IPS DF 6.9 (cell line): ENCODE measurements around the gene KCNH6.

Source experiments
- DNase-seq: peaks from one replicate; pipeline ENCODE4 v3.0.0-alpha.2; 2013; ENCODE audit warnings: low read depth, low spot score
- H3K27ac ChIP-seq: one replicate; pipeline ENCODE4 v1.5.1; 2013; ENCODE audit warnings: low read length, control low read depth
- H3K27me3 ChIP-seq: 2 replicates; pipeline ENCODE4 v1.6.1; 2013; ENCODE audit warnings: mild to moderate bottlenecking, low read length; ENCODE audit not compliant: control insufficient read depth, insufficient read depth
- H3K36me3 ChIP-seq: 2 replicates; pipeline ENCODE4 v1.6.1; 2013; ENCODE audit warnings: low read length; ENCODE audit not compliant: control insufficient read depth, insufficient read depth
- H3K4me1 ChIP-seq: 2 replicates; pipeline ENCODE4 v1.6.1; 2013; ENCODE audit warnings: low read length; ENCODE audit not compliant: control insufficient read depth, insufficient read depth
- H3K4me3 ChIP-seq: 2 replicates; pipeline ENCODE4 v1.5.1; 2013; ENCODE audit warnings: mild to moderate bottlenecking, low read length
- H3K9me3 ChIP-seq: 2 replicates; pipeline ENCODE4 v1.6.1; 2013; ENCODE audit warnings: low read length, inconsistent platforms; ENCODE audit not compliant: control insufficient read depth, insufficient read depth
- whole genome bisulfite sequencing: extraction: QIAGEN DNeasy Blood & Tissue Kit; methylation state at CpG from one replicate; pipeline ENCODE4 v1.1.7; 2013; ENCODE audit warnings: mixed read lengths, missing lambda C conversion rate; ENCODE audit not compliant: insufficient read length, insufficient coverage; 5-methylcytosine and 5-hydroxymethylcytosine counted together

Gene KCNH6

GRCh38 chr17:63525190-63525946 lies 2.2 kb downstream of the KCNH6 start:
- H3K36me3 ChIP-seq = no peaks in the 10 kb centered on the region; the same call in 1 of the 2 replicates
- WGBS = no CpG with 5 or more reads among the region's 6 CpGs

GRCh38 chr17:63526861-63527260 lies 3.7 kb downstream of the KCNH6 start:
- no peak overlapping the region for H3K4me3 ChIP-seq
- H3K27me3 ChIP-seq = no peaks in the 10 kb centered on the region
- WGBS = no CpG with 5 or more reads among the region's 5 CpGs
- H3K36me3 ChIP-seq = no peaks in the 10 kb centered on the region; the same call in 1 of the 2 replicates
- no peak for DNase-seq
- H3K27ac ChIP-seq = no peak overlapping the region
- no peaks in the 10 kb centered on the region for H3K9me3 ChIP-seq
- peaks cover 1% of the 10 kb centered on the region; the same call in 1 of the 2 replicates for H3K4me1 ChIP-seq

More at GRCh38 chr17:63525190-63525946, 2.2 kb downstream of the KCNH6 start:
- Histone ChIP-seq H3K27me3 (no peaks in the 10 kb centered on the region), H3K9me3 (no peaks in the 10 kb centered on the region), H3K27ac (no peak overlapping the region), H3K4me3 (no peak overlapping the region), H3K4me1 (peaks cover 1% of the 10 kb centered on the region; the same call in 1 of the 2 replicates)
- no peak for DNase-seq

- Histone ChIP-seq H3K36me3 (no peaks in the 10 kb centered on the region; the same call in 1 of the 2 replicates), H3K4me1 (peaks cover 1% of the 10 kb centered on the region; the same call in 1 of the 2 replicates), H3K9me3 (no peaks in the 10 kb centered on the region), H3K4me3 (no peak overlapping the region), H3K27me3 (no peaks in the 10 kb centered on the region), H3K27ac (no peak overlapping the region)
- no peak for DNase-seq
- no CpG with 5 or more reads among the region's 9 CpGs for WGBS
Measured at GRCh38 chr17:63528183-63528582, 5.0 kb downstream of the KCNH6 start.

GRCh38 chr17:63529711-63530556 lies 6.8 kb downstream of the KCNH6 start:
- WGBS = no CpG with 5 or more reads among the region's 26 CpGs
- DNase-seq = no peak
- Histone ChIP-seq H3K4me1 (peaks cover 1% of the 10 kb centered on the region; the same call in 1 of the 2 replicates), H3K36me3 (no peaks in the 10 kb centered on the region; the same call in 1 of the 2 replicates), H3K27me3 (no peaks in the 10 kb centered on the region), H3K27ac (no peak overlapping the region), H3K4me3 (no peak overlapping the region), H3K9me3 (no peaks in the 10 kb centered on the region)

GRCh38 chr17:63530557-63531021 lies 7.4 kb downstream of the KCNH6 start:
- H3K4me3 ChIP-seq = no peak overlapping the region
- no peaks in the 10 kb centered on the region for H3K27me3 ChIP-seq
- no peaks in the 10 kb centered on the region for H3K9me3 ChIP-seq
- peaks cover 1% of the 10 kb centered on the region; the same call in 1 of the 2 replicates for H3K4me1 ChIP-seq
- H3K36me3 ChIP-seq = no peaks in the 10 kb centered on the region; the same call in 1 of the 2 replicates
- H3K27ac ChIP-seq = no peak overlapping the region
- DNase-seq = no peak
- WGBS = no CpG with 5 or more reads among the region's 3 CpGs

- no peak for DNase-seq
- Histone ChIP-seq H3K4me3 (no peak overlapping the region), H3K27me3 (no peaks in the 10 kb centered on the region), H3K4me1 (peaks cover 1% of the 10 kb centered on the region; the same call in 1 of the 2 replicates), H3K36me3 (no peaks in the 10 kb centered on the region; the same call in 1 of the 2 replicates), H3K27ac (no peak overlapping the region), H3K9me3 (no peaks in the 10 kb centered on the region)
- WGBS = no CpG with 5 or more reads among the region's 10 CpGs
Measured at GRCh38 chr17:63531022-63531965, 8.1 kb downstream of the KCNH6 start.

GRCh38 chr17:63533433-63534077 lies 10.4 kb downstream of the KCNH6 start:
- no peaks in the 10 kb centered on the region for H3K36me3 ChIP-seq
- H3K4me1 ChIP-seq = peaks cover 1% of the 10 kb centered on the region; the same call in 1 of the 2 replicates
- WGBS = no CpG with 5 or more reads among the region's 20 CpGs
- H3K27ac ChIP-seq = no peak overlapping the region
- H3K9me3 ChIP-seq = no peaks in the 10 kb centered on the region
- DNase-seq = no peak
- H3K4me3 ChIP-seq = no peak overlapping the region
- H3K27me3 ChIP-seq = no peaks in the 10 kb centered on the region

GRCh38 chr17:63534078-63534570 lies 11.0 kb downstream of the KCNH6 start:
- WGBS = no CpG with 5 or more reads among the region's 17 CpGs
- no peak for DNase-seq
- H3K36me3 ChIP-seq = no peaks in the 10 kb centered on the region
- H3K9me3 ChIP-seq = no peaks in the 10 kb centered on the region
- no peaks in the 10 kb centered on the region; the same call in 1 of the 2 replicates for H3K27me3 ChIP-seq
- H3K4me3 ChIP-seq = no peak overlapping the region
- H3K27ac ChIP-seq = no peak overlapping the region
- H3K4me1 ChIP-seq = peaks cover 1% of the 10 kb centered on the region; the same call in 1 of the 2 replicates

GRCh38 chr17:63534816-63535455 lies 11.8 kb downstream of the KCNH6 start:
- WGBS = no CpG with 5 or more reads among the region's 13 CpGs
- peaks cover 2% of the 10 kb centered on the region; the same call in 1 of the 2 replicates for H3K27me3 ChIP-seq
- H3K36me3 ChIP-seq = no peaks in the 10 kb centered on the region
- H3K27ac ChIP-seq = no peak overlapping the region
- no peak overlapping the region for H3K4me3 ChIP-seq
- DNase-seq = no peak
- no peaks in the 10 kb centered on the region for H3K9me3 ChIP-seq
- H3K4me1 ChIP-seq = peaks cover 1% of the 10 kb centered on the region; the same call in 1 of the 2 replicates
